Testis (tissue), 2 donors: ENCODE measurements around the gene SUCLG2.

Experiments
- POLR2A ChIP-seq: fragments of 450-650 bp; IDR thresholded peaks from one replicate; pipeline ENCODE4 v1.6.1; 2017; ENCODE audit warnings: antibody characterized with exemption, mild to moderate bottlenecking, moderate library complexity
- TF ChIP-seq, protein P1 (sequence below), 3 experiments: fragments of 450-650 bp in 2 of 3; fragments of 200-600 bp in 1 of 3; sonication (generic) in 1 of 3; IDR thresholded peaks; one replicate each; pipeline ENCODE4 v1.5.1; 2016 to 2019; ENCODE audit warnings: antibody characterized with exemption in 3 of 3, mild to moderate bottlenecking in 2 of 3, moderate library complexity in 1 of 3

DNA sequence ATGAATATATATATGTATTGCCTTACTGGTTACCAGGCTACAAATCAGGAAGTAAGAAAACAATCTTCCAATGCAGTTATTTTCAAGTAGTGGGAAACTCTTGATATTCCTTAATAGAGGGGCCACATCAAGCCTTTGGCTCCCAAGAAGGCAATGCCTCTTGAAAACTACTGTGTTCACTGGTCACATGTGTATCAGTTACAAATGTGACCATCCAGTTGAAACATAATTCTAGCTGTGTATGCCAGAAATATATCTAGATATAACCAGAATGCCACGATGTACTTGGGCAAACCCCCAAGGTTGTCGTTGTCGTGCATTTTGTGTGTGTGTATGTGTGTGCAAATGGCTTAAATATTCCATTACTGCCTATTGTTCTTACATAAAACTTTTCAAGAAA is 200.8 kb downstream of the SUCLG2 start:
- TF ChIP-seq, protein P1, sequence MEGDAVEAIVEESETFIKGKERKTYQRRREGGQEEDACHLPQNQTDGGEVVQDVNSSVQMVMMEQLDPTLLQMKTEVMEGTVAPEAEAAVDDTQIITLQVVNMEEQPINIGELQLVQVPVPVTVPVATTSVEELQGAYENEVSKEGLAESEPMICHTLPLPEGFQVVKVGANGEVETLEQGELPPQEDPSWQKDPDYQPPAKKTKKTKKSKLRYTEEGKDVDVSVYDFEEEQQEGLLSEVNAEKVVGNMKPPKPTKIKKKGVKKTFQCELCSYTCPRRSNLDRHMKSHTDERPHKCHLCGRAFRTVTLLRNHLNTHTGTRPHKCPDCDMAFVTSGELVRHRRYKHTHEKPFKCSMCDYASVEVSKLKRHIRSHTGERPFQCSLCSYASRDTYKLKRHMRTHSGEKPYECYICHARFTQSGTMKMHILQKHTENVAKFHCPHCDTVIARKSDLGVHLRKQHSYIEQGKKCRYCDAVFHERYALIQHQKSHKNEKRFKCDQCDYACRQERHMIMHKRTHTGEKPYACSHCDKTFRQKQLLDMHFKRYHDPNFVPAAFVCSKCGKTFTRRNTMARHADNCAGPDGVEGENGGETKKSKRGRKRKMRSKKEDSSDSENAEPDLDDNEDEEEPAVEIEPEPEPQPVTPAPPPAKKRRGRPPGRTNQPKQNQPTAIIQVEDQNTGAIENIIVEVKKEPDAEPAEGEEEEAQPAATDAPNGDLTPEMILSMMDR (IDR thresholded peaks at IDR 0.05), result no peak
- TF ChIP-seq POLR2A, result no peak
